ENCODE data around the gene CENPB.

DNA sequence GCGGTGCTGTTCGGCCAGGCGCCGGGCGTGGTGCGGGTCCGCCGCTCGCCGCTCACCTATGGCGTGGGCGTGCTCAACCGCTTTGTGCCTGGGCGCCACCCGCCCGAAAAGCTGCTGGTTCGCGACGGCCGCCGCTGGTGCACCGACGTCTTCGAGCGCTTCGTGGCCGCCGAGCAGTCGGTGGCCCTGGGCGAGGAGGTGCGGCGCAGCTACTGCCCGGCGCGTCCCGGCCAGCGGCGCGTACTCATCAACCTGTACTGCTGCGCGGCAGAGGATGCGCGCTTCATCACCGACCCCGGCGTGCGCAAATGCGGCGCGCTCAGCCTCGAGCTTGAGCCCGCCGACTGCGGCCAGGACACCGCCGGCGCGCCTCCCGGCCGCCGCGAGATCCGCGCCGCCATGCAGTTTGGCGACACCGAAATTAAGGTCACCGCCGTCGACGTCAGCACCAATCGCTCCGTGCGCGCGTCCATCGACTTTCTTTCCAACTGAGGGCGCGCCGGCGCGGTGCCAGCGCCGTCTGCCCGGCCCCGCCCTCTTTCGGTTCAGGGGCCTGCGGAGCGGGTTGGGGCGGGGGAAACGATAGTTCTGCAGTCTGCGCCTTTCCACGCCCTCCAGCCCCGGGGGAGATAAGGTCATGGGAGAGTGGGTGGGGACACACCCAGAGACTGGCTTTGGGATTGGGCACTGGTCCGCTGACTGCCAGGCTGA, 34.7 kb downstream of the CENPB start:
- TF ChIP-seq TAF1 (conservative IDR thresholded peaks at IDR 0.05) (no peak), RAD21 (IDR thresholded peaks at IDR 0.05) (no peak), SP1 (IDR thresholded peaks at IDR 0.05) (no peak), YY1 (IDR thresholded peaks at IDR 0.05) (no peak), JUND (IDR thresholded peaks at IDR 0.05) (no peak), GABPA (IDR thresholded peaks at IDR 0.05 in 1 of 2, conservative IDR thresholded peaks at IDR 0.05 in 1 of 2) (no peak), HNF4A (conservative IDR thresholded peaks at IDR 0.05) (peak in 1 of 2 donors; percentile 11), EGR1 (IDR thresholded peaks at IDR 0.05; ENCODE audit: low read depth in 2 of 2) (no peak)
- TF ChIP-seq, protein P1, sequence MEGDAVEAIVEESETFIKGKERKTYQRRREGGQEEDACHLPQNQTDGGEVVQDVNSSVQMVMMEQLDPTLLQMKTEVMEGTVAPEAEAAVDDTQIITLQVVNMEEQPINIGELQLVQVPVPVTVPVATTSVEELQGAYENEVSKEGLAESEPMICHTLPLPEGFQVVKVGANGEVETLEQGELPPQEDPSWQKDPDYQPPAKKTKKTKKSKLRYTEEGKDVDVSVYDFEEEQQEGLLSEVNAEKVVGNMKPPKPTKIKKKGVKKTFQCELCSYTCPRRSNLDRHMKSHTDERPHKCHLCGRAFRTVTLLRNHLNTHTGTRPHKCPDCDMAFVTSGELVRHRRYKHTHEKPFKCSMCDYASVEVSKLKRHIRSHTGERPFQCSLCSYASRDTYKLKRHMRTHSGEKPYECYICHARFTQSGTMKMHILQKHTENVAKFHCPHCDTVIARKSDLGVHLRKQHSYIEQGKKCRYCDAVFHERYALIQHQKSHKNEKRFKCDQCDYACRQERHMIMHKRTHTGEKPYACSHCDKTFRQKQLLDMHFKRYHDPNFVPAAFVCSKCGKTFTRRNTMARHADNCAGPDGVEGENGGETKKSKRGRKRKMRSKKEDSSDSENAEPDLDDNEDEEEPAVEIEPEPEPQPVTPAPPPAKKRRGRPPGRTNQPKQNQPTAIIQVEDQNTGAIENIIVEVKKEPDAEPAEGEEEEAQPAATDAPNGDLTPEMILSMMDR (IDR thresholded peaks at IDR 0.05; ENCODE audit: low read depth, low read length, missing input control) = no peak
- TF ChIP-seq, protein P2, sequence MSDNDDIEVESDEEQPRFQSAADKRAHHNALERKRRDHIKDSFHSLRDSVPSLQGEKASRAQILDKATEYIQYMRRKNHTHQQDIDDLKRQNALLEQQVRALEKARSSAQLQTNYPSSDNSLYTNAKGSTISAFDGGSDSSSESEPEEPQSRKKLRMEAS (IDR thresholded peaks at IDR 0.05) = no peak
- TF ChIP-seq, protein P3, sequence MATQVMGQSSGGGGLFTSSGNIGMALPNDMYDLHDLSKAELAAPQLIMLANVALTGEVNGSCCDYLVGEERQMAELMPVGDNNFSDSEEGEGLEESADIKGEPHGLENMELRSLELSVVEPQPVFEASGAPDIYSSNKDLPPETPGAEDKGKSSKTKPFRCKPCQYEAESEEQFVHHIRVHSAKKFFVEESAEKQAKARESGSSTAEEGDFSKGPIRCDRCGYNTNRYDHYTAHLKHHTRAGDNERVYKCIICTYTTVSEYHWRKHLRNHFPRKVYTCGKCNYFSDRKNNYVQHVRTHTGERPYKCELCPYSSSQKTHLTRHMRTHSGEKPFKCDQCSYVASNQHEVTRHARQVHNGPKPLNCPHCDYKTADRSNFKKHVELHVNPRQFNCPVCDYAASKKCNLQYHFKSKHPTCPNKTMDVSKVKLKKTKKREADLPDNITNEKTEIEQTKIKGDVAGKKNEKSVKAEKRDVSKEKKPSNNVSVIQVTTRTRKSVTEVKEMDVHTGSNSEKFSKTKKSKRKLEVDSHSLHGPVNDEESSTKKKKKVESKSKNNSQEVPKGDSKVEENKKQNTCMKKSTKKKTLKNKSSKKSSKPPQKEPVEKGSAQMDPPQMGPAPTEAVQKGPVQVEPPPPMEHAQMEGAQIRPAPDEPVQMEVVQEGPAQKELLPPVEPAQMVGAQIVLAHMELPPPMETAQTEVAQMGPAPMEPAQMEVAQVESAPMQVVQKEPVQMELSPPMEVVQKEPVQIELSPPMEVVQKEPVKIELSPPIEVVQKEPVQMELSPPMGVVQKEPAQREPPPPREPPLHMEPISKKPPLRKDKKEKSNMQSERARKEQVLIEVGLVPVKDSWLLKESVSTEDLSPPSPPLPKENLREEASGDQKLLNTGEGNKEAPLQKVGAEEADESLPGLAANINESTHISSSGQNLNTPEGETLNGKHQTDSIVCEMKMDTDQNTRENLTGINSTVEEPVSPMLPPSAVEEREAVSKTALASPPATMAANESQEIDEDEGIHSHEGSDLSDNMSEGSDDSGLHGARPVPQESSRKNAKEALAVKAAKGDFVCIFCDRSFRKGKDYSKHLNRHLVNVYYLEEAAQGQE (IDR thresholded peaks at IDR 0.05) = no peak
- TF ChIP-seq, protein P4, sequence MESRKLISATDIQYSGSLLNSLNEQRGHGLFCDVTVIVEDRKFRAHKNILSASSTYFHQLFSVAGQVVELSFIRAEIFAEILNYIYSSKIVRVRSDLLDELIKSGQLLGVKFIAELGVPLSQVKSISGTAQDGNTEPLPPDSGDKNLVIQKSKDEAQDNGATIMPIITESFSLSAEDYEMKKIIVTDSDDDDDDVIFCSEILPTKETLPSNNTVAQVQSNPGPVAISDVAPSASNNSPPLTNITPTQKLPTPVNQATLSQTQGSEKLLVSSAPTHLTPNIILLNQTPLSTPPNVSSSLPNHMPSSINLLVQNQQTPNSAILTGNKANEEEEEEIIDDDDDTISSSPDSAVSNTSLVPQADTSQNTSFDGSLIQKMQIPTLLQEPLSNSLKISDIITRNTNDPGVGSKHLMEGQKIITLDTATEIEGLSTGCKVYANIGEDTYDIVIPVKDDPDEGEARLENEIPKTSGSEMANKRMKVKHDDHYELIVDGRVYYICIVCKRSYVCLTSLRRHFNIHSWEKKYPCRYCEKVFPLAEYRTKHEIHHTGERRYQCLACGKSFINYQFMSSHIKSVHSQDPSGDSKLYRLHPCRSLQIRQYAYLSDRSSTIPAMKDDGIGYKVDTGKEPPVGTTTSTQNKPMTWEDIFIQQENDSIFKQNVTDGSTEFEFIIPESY (IDR thresholded peaks at IDR 0.05) = no peak
- TF ChIP-seq, protein P5, sequence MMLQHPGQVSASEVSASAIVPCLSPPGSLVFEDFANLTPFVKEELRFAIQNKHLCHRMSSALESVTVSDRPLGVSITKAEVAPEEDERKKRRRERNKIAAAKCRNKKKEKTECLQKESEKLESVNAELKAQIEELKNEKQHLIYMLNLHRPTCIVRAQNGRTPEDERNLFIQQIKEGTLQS (IDR thresholded peaks at IDR 0.05) = no peak

Measured in liver (tissue), 3 donors.